Mesothelial cell of epicardium (in vitro differentiated cells): ENCODE measurements around the gene PTBP3. TPM values are rescaled to one million over a fixed set of nuclear protein-coding genes. Genes with fewer than 3 reads are reported as not detected.

Source experiments
- DNase-seq, 2 experiments: peaks; one replicate each; pipeline ENCODE4 v3.0.0; 2021; ENCODE audit warnings: low spot score in 2 of 2; ENCODE audit not compliant: unreplicated experiment in 2 of 2
- H3K27ac Mint-ChIP-seq: 2 replicates; pipeline ENCODE4 v1.8.0; 2021; ENCODE audit warnings: mixed read lengths
- H3K27me3 Mint-ChIP-seq: 2 replicates; pipeline ENCODE4 v1.8.0; 2021; ENCODE audit warnings: low read depth, mixed read lengths
- H3K36me3 Mint-ChIP-seq: 2 replicates; pipeline ENCODE4 v1.8.0; 2021; ENCODE audit warnings: mixed read lengths
- H3K4me1 Mint-ChIP-seq: 2 replicates; pipeline ENCODE4 v1.8.0; 2021; ENCODE audit warnings: mixed read lengths
- H3K4me3 Mint-ChIP-seq: 2 replicates; pipeline ENCODE4 v1.8.0; 2021; ENCODE audit warnings: mild to moderate bottlenecking, moderate library complexity, mixed read lengths
- H3K9me3 Mint-ChIP-seq: 2 replicates; pipeline ENCODE4 v1.8.0; 2021; ENCODE audit warnings: mixed read lengths
- total RNA-seq: library from RNA; stranded (reverse); gene quantifications from 3 replicates; pipeline ENCODE4 v1.2.1, GENCODE V29; 2021
- TF ChIP-seq, protein P1 (sequence below): fragments of 200-600 bp; sonication (generic); IDR thresholded peaks from one replicate; pipeline ENCODE4 v1.5.0; 2021; ENCODE audit warnings: antibody characterized with exemption; ENCODE audit not compliant: unreplicated experiment

Gene PTBP3
- total RNA-seq, 1 donor from 2014 or later = 41.6 TPM

DNA sequence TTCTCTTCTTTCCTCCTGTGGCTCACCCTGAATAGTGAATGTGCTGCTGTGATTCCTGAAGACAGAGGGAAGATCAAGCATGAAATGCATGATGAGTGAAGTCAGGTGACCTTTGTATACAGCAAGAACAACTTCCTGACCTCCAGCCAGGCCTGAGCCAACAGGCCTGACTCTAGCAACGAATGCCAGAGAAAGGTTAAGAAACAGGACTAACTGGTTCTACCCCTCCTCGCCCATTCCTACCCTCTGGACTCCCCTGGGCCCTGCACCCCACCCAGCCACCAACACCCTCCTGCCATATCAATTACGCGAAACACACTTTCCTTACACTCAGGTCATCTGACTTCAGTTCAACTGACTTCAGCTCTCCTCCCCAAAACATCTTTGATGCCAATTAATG lies 163.2 kb downstream of the PTBP3 start:
- no peak for DNase-seq
- Mint-ChIP-seq H3K9me3 (no peaks in the 10 kb centered on the region), H3K4me3 (no peak overlapping the region), H3K36me3 (peaks cover 3% of the 10 kb centered on the region), H3K27ac (peak overlapping the region; percentile 60), H3K27me3 (peaks cover under 1% of the 10 kb centered on the region), H3K4me1 (peaks cover 32% of the 10 kb centered on the region)
- TF ChIP-seq, protein P1, sequence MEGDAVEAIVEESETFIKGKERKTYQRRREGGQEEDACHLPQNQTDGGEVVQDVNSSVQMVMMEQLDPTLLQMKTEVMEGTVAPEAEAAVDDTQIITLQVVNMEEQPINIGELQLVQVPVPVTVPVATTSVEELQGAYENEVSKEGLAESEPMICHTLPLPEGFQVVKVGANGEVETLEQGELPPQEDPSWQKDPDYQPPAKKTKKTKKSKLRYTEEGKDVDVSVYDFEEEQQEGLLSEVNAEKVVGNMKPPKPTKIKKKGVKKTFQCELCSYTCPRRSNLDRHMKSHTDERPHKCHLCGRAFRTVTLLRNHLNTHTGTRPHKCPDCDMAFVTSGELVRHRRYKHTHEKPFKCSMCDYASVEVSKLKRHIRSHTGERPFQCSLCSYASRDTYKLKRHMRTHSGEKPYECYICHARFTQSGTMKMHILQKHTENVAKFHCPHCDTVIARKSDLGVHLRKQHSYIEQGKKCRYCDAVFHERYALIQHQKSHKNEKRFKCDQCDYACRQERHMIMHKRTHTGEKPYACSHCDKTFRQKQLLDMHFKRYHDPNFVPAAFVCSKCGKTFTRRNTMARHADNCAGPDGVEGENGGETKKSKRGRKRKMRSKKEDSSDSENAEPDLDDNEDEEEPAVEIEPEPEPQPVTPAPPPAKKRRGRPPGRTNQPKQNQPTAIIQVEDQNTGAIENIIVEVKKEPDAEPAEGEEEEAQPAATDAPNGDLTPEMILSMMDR = no peak

DNA sequence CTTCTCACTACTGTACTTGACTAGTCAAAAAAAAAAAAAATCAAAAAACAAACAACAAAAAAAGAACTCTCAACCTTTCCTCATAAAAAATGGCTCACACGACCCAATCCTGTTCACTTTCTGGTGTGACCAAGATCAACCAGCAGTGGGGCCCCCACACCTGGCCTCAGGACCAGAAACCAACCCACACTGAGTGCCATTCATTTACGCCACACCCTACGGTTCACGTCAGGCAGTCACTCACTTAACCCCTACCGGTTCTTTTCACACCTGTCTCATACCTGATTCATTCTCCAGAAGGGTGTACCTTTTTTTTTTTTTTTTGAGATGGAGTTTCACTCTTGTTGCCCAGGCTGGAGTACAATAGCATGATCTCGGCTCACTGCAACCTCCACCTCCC lies 164.1 kb downstream of the PTBP3 start:
- Mint-ChIP-seq H3K9me3 (no peaks in the 10 kb centered on the region), H3K27ac (peak overlapping the region; percentile 18), H3K36me3 (peaks cover 3% of the 10 kb centered on the region), H3K4me1 (peaks cover 30% of the 10 kb centered on the region), H3K4me3 (no peak overlapping the region), H3K27me3 (no peaks in the 10 kb centered on the region)
- TF ChIP-seq, protein P1 = no peak
- no peak for DNase-seq

DNA sequence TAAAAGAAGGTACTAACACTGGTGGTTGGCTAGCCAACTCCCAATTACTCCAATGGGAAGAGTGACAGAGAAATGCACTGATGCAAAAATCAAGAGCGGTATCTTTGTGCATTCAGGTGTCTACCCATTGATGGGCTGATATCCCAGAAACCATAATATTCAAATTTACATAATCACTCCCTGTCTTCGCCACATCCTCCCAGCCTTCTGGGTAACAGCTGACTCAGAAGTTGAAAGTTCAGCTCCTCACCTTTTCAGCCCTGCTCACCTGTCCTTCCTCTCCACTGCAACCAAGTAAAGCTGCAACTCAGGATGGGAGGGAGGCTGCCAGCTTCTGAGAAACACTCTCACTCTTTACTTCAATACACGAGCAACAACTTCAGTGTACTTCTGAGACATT lies 165.2 kb downstream of the PTBP3 start:
- TF ChIP-seq, protein P1 = no peak
- Mint-ChIP-seq H3K4me1 (peaks cover 23% of the 10 kb centered on the region), H3K36me3 (peaks cover 3% of the 10 kb centered on the region), H3K9me3 (no peaks in the 10 kb centered on the region), H3K4me3 (no peak overlapping the region), H3K27me3 (no peaks in the 10 kb centered on the region), H3K27ac (no peak overlapping the region)
- no peak for DNase-seq

Other genes starting within 250 kb of the PTBP3 start
- 24.1 to 26.0 TPM (median 25.8 TPM) in 3 replicates for gene SUSD1, start 158.3 kb downstream of the PTBP3 start, total RNA-seq
- gene HSDL2, start 46.5 kb upstream of the PTBP3 start, total RNA-seq = 22.2 to 26.5 TPM (median 23.1 TPM) in 3 replicates
- 26.9 to 28.3 TPM (median 26.9 TPM) in 3 replicates for gene KIAA1958, start 153.2 kb upstream of the PTBP3 start, total RNA-seq